ENCODE measurements around the gene CMSS1.

CMSS1 gene

DNA sequence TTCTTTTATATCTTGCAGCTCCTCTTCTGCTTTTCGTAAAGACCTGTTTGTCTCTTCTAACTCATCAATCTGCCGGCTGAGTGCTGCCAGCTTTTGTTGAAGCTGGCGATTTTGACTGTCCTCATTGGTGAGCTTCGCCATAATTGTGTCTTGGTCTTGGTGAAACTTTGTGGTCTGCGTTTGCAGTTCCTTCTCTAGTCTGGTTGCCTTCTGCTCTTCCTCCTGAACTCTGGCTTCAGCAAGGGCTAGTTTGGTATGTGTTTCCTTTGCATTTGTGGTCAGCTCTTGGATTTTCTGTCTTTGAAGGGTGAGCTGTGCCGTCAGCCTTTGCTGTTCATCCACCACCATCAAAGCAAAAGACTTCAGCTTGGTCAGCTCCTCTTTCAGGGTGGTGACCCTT, 32.9 kb downstream of the CMSS1 start:
- TF ChIP-seq, protein P1, sequence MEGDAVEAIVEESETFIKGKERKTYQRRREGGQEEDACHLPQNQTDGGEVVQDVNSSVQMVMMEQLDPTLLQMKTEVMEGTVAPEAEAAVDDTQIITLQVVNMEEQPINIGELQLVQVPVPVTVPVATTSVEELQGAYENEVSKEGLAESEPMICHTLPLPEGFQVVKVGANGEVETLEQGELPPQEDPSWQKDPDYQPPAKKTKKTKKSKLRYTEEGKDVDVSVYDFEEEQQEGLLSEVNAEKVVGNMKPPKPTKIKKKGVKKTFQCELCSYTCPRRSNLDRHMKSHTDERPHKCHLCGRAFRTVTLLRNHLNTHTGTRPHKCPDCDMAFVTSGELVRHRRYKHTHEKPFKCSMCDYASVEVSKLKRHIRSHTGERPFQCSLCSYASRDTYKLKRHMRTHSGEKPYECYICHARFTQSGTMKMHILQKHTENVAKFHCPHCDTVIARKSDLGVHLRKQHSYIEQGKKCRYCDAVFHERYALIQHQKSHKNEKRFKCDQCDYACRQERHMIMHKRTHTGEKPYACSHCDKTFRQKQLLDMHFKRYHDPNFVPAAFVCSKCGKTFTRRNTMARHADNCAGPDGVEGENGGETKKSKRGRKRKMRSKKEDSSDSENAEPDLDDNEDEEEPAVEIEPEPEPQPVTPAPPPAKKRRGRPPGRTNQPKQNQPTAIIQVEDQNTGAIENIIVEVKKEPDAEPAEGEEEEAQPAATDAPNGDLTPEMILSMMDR (IDR thresholded peaks at IDR 0.05; ENCODE audit: low read depth, low read length), result no peak
- DNase-seq (ENCODE audit: extremely low read depth, low read depth), result no peak

DNA sequence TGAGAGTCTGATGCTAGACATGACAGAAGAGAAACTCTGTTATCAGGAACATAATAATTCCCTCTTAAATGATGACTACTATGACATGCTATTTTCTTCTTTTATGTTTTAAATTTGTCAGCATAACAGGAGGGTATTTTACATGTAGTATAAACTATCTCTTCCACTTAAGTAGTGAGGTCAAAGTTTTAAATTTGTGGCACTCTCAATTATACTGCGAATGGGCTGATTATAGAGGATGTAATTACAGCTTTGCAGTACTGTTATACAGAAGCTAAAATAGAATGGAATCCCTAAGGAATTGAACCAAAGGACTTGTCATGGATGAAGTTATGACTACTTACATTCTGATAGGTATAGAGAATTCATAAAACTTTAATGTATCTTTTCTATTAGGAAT, 34.3 kb downstream of the CMSS1 start:
- TF ChIP-seq, protein P1 (IDR thresholded peaks at IDR 0.05; ENCODE audit: low read depth, low read length), result no peak
- no peak for DNase-seq (ENCODE audit: extremely low read depth, low read depth)

DNA sequence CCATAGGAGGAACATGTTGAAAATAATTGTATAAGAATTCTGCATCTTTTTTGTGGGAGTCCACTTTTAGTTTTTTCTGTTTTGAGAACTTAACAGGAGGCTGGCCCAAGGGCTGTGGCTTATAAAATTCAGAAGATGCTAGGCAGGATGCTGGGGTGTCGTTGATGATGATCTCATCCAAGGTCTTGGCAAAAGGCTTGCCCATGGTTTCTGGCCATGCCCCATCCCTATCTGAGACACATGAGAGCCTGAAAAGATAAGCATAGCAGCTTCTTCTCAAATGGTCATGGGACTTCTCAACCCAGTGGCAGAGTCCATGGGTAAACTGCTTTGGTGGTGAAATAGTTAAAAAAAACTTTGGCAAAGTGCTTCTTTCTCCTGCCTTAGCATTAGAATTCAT, 35.2 kb downstream of the CMSS1 start:
- DNase-seq (ENCODE audit: extremely low read depth, low read depth), result no peak
- TF ChIP-seq, protein P1 (IDR thresholded peaks at IDR 0.05; ENCODE audit: low read depth, low read length), result no peak

DNA sequence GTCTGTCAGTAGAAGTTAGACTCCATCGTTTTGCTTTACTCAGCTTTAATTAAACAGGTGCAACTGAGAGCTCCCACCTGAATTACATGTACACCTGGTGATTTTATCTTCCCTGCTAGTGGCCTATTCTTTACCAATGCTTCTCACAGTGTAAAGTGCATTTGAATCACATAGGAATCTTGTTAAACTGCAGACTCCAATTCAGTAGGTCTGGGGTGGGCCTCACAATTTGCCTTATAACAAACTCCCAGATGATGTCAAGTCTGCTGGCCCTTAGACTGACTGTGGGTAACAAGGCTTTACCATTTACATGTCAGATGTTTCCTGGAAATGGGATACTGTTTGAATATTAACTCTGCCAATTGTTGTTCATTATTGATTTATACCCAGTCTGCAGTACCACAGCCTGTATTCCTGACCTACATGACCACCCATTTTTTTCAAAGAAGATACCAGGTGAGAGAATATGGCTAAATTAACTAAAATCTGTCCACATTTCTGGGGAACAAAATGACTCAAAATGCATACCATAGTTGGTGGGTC, 37.2 kb downstream of the CMSS1 start:
- no peak for DNase-seq (ENCODE audit: extremely low read depth, low read depth)

DNA sequence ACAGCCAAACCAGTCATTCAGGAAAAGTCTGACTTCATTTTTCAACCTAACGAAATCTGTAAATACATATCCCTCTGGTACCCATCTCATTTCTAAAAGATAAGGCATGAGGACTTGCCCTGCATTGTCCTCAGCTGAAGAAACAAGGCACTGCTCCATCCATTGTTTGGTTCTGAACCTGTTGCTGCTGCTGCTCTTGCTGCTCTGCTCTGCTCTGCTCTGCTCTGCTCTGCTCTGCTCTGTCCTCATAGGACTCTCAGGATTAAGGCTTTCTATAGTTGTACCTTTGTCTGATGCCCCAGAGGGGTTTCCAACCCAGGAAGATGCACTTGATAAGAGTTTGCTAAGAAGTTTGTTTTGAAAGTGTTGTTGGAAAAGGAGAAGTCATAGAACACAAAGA, 38.2 kb downstream of the CMSS1 start:
- TF ChIP-seq, protein P1 (IDR thresholded peaks at IDR 0.05; ENCODE audit: low read depth, low read length), result no peak
- no peak for DNase-seq (ENCODE audit: extremely low read depth, low read depth)

More for the DNA sequence above, 37.2 kb downstream of the CMSS1 start:
- TF ChIP-seq, protein P1 (IDR thresholded peaks at IDR 0.05; ENCODE audit: low read depth, low read length), result no peak

DNA sequence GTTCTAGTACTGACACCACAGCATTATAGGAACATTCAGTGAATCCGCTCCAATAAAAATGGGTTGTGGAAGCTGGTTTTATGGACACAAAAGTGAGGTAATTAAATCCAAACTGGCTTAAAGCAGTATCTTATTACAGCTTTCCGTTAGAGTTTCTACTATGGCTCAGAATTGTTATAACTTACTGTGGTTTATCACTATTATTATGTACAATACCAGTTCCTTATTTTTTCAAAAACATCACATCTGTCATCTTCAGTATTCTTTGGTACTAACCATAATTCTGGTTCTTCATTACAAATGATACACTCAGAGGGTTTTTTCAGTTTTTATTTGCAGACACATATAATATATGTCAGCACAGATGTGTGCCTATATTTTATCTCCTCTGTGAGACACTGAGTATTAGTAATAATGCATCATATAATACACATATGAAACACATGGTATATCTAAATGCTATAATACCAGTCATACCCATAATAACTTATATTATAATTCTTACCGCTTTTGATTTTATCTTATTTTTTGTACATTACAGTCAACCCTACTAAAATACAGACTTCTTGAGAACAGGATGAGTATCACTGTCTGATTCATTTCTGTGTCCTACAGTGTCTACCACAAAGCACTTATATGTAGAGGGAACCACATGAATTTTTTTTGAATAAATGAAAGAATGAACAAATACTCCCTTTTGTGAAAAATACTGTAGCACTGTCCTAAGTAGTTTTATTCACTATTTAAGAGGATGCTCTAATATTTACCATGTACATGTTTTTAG, 39.0 kb downstream of the CMSS1 start:
- no peak for DNase-seq (ENCODE audit: extremely low read depth, low read depth)
- TF ChIP-seq, protein P1 (IDR thresholded peaks at IDR 0.05; ENCODE audit: low read depth, low read length), result no peak

DNA sequence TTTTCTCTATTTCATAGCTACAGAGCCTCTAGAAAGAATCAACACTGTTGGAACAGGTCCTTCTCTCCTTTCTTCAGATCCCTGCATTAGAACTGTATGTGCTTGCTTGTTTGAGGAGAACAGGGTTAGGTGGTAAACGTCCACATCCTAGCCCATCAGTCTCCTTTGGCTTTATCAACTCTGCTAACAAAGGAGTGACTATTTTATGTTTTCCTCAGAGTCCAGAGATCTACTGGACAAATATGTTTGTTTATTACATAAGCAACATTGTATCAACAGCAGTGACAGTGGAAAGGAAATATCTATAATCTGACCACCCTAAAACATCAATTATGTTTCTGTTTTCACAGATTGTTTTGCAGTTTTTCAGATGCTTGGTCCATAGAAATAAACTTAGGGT, 39.6 kb downstream of the CMSS1 start:
- TF ChIP-seq, protein P1 (IDR thresholded peaks at IDR 0.05; ENCODE audit: low read depth, low read length), result no peak

More for the DNA sequence above, 39.6 kb downstream of the CMSS1 start:
- no peak for DNase-seq (ENCODE audit: extremely low read depth, low read depth)

Measured in AG09319 (cell line).